Hepatocyte (in vitro differentiated cells): Measurements from ENCODE around the gene SERAC1.
A peak's percentile ranks its signal among the peaks of the same experiment; 100 is the strongest.

ENCODE experiments used
- EZH2 ChIP-seq: fragments of 200-600 bp; sonication (generic); IDR thresholded peaks from 2 replicates; pipeline ENCODE4 v1.6.1; 2016; ENCODE audit warnings: antibody characterized with exemption, mild to moderate bottlenecking, borderline replicate concordance
- EZH2phosphoT487 ChIP-seq: fragments of 200-600 bp; sonication (generic); IDR thresholded peaks from one replicate; pipeline ENCODE4 v1.6.1; 2018; ENCODE audit warnings: antibody characterized with exemption, mild to moderate bottlenecking, low read depth, moderate library complexity; ENCODE audit not compliant: unreplicated experiment, severe bottlenecking
- TF ChIP-seq, protein P1 (sequence below): fragments of 200-600 bp; sonication (generic); IDR thresholded peaks from 2 replicates; pipeline ENCODE4 v1.5.1; 2016; ENCODE audit warnings: antibody characterized with exemption, mild to moderate bottlenecking; ENCODE audit not compliant: poor library complexity

GRCh38 chr6:158143700-158144099 lies 24.4 kb downstream of the SERAC1 start:
- TF ChIP-seq, protein P1, sequence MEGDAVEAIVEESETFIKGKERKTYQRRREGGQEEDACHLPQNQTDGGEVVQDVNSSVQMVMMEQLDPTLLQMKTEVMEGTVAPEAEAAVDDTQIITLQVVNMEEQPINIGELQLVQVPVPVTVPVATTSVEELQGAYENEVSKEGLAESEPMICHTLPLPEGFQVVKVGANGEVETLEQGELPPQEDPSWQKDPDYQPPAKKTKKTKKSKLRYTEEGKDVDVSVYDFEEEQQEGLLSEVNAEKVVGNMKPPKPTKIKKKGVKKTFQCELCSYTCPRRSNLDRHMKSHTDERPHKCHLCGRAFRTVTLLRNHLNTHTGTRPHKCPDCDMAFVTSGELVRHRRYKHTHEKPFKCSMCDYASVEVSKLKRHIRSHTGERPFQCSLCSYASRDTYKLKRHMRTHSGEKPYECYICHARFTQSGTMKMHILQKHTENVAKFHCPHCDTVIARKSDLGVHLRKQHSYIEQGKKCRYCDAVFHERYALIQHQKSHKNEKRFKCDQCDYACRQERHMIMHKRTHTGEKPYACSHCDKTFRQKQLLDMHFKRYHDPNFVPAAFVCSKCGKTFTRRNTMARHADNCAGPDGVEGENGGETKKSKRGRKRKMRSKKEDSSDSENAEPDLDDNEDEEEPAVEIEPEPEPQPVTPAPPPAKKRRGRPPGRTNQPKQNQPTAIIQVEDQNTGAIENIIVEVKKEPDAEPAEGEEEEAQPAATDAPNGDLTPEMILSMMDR, result peak; percentile 20
- no peak for TF ChIP-seq EZH2
- no peak for TF ChIP-seq EZH2phosphoT487
